Astrocyte of the hippocampus (primary cell): ENCODE results near the gene LPCAT1.
"Not testable (repeated sequence)": the region's sequence is repeated elsewhere in the genome, so short reads cannot be mapped to it uniquely, and the experiment has no call there.

ENCODE experiments used
- DNase-seq: peaks from one replicate; pipeline ENCODE4 v3.0.0; 2011; ENCODE audit warnings: low read depth, low spot score

LPCAT1 gene

DNA sequence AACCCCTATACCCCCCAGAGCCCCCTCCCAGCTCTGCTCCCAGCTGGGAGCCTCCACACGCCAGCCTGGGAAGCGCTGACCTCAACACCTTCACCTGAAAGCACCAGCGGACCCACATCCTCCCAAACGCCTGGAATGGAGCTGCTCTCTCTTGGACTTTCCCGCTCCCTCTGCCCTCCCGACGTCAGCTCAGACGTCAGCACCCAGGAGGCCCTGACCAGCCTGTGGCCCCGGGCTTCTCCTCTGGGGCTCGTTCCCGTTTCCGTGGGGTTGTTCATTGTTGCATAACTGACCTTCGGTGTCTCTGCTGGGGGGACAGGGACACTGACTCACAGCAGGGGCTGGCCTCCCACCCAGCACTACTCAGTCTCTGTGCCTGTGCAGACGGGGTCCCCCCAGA is 43.5 kb downstream of the LPCAT1 start:
- DNase-seq, result no peak

GRCh38 chr5:1479581-1480188 is 44.1 kb downstream of the LPCAT1 start:
- peak; percentile 57 for DNase-seq

DNA sequence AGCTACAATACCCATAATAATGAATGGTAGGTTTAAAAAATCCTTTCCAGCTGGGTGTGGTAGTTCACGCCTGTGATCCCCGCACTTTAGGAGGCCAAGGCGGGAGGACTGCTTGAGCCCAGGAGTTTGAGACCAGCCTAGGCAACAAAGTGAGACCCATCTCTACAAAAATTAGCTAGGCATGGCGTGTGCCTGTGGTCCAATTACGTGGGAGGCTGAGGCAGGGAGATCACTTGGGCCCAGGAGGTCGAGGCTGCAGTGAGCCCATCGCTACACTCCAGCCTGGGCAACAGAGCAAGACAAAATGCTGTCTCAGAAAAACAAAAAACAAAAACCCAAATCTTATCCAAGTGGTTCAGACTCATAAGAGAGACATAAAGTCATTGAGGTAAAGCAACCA is 44.7 kb downstream of the LPCAT1 start:
- DNase-seq, result no peak

DNA sequence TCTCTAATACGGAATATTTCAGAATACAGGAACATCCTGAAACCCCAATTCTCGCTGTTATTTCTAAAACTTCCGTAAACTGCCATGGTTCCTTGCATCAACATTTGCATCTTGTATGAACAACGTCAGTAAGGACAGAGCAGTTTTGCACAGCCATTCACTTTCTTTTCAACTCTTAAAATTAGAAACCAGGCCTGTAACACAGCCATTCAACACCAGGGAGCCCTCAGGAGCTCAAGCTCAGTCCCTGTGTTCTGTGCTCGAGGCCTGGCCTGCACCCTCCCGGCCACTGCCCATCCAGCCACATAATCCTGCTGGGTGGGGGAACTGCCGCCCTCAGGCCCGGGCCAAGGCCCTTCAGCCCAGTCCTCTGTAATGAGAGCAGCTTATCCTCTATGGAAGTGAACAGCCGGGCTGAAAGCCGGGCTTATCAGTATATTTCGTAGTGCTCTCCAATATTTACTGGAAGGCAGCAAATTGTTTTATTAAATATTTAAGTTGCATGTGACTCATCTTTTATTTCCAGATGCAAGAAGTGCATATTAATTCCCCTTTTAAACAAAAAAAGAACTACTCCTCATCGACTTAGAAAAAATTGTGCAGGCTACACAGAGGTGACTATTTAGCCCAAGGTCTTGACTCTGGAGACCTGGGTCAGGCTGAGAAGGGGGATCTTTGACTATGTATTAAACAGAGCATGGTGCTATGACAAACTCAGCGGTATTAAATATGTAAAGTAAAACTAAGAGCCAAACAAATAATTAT is 45.3 kb downstream of the LPCAT1 start:
- no peak for DNase-seq

- DNase-seq, result no peak
Measured at GRCh38 chr5:1477341-1477740, 46.4 kb downstream of the LPCAT1 start.

DNA sequence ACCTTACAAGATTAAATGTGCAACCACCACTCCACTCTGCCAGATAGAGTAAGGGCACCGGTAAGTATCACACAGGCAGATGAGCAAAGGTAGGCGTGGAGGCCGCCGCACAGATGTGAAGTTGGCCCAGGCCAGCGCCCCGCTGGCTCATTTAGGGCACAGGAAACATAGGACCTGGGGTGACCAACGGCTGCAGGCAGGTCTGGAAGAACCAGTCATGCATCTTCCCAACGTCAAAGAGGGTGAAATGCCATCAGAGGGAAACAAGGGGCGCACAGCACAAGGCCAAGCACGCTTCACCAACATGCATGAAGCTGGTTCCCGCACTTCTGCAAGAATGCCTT is 46.8 kb downstream of the LPCAT1 start:
- no peak for DNase-seq

GRCh38 chr5:1476181-1476966 is 47.4 kb downstream of the LPCAT1 start:
- DNase-seq, result no peak

DNA sequence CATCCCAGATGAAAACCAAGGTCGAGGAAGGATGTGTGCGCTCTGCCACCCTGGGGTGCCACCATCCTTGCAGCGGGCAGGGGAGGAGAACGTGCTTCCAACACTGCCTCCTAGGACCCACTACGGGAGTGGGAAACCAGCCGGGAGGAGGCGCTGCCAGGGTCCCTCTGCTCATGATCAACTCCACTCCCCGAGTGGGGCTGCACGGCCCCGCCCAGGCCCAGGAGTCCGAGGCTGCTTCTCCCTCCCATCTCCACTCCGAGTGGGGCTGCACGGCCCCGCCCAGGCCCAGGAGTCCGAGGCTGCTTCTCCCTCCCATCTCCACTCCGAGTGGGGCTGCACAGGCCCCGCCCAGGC is 48.2 kb downstream of the LPCAT1 start:
- not testable (repeated sequence) for DNase-seq

GRCh38 chr5:1474866-1475543 is 48.8 kb downstream of the LPCAT1 start:
- DNase-seq, result no peak

DNA sequence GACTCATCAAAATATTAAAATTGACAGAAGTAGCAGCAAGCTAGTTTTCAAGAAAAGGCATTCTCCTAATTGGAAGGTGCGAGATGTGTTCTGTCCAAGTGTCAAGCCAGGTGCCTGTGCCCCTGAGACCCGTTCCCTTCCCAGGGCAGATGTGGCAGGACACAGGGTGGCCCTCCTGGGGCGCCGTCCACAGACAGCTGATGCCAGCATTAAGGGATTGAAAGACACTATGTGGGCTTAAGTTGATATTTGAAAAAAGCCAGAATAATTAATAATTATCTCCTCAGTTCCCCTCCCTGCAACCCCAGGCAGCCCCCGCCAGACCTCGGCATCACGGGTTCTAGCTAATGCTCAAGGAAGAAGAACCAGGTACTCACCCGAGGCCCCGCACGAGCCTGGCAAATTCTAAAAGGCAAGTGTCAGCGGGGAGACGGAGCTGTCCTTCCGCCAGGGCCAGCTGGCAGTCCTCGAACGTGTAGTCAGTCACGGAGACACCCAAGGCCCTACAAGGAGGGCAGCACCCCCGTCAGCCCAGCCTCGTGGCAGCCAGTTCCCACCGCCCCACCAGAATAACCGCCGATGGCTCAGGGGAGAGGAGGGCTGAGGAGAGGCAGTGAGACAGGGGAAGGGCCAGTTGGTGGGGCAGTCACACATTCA is 49.4 kb downstream of the LPCAT1 start:
- DNase-seq, result no peak

GRCh38 chr5:1473746-1474145 is 50.0 kb downstream of the LPCAT1 start:
- DNase-seq, result no peak

DNA sequence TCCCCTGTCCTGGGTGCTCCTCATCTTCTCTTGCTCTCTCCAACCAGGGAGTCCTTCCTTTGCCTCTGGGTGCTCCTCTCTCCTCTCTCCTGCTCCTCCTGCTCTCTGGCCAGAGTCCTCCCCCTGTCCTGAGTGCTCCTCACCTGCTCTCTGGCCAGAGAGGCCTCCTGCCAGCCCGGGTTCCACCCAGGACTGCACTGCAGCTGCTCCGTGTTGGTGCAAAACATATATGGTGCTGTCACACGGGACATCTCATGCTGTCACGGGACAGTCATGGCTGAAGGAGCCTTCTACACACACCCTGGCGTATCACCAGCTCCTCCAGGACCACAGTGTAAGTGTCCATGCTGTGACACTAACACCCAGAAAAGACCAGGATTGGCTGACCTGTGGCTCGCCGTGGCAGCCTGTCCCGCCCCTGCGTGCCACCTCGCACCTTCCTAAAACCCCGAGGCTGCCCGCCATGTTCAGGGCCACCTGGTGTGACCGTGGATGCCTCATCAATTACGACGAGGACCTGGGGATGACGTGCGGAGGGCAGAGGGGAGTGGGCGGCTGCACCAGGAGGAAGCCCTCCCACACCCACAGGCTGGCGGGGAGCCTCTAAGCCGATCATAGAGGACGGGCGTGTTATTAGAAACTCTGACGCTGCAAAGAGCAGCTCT is 50.7 kb downstream of the LPCAT1 start:
- DNase-seq, result no peak

DNA sequence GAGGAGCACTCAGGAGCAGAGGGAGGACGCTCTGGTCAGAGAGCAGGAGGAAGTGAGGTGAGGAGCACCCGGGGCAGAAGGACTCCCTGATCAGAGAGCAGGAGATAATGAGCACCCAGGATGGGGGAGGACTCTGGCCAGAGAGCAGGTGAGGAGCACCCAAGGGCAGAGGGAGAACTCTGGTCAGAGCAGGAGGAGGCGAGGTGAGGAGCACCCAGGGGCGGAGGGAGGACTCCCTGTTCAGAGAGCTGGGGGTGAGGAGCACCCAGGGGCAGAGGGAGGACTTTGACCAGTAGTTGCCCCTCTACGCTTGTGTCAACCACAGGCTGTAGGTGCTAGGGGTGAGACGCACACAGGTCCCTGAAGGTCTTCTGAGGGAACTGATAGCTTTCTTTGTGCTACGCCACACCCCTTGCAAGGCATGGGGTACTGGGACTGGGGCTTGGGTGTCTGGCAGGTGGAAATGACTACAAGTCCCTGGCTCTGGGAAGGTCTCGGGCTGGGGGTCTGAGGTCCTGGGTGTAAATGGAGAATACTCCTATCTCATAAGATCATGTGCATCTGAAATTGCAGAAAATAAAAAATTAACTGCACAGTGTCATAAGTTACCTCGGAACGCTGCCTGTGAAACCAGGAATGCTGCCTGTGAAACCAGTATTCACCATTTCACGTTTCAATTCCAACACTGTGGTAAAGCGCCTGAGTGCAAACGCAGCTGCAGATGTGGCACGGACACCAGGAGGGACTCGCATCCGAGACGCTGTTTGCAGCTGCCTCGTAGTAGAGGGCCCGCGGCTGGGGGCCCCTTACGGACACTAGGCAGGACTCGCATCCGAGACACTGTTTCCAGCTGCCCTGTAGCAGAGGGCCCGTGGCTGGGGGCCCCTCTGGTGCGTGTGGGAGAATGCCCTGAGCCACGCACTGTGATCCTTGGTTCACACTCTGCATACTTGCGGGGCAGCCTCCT is 51.5 kb downstream of the LPCAT1 start:
- DNase-seq, result no peak

DNA sequence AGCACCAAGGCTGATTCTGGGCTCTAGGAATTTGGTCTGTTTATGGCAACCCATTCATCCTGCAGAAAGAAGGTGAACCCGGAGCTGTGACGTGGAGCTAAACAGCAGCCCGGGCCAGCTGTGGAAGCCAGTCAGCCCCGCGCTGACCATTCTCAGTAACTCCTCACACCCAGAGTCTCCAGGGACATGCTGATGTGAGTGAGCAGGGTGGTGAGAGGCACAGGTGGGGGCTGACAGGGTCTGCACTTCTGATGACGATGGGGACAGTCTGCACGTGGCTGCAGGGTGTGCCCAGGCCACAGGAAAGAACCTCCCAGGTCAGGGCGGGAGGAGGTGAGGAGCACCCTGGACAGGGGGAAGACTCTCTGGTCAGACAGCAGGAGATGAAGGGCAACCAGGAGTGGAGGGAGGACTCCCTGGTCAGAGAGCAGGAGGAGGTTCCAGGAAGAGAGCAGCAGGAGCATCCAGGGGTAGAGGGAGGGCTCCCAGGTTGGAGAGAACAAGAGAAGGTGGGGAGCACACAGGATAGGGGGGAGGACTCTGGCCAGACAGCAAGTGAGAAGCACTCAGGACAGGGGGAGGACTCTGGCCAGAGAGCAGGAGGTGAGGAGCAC is 52.4 kb downstream of the LPCAT1 start:
- DNase-seq, result no peak

DNA sequence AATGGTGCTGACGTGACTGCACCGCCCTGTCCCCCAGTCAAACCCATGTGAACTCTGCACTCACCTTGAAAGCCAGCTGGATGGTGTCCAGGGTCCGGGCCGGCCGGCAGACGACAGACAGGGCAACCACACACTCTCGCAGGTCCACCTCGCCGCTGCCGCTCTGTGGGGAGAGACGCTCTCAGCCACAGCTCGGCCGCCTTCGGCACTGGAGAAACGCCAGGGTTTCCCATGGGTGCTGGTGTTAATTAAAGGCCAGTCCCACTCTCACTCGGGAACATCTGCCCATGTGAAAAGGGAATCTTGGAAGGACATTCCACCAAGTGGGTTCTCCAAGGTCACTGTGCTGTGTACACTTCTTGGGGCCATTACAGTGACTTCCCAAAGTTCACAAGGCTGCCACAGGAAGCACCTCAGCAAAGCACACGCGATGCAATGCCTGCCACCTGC is 53.0 kb downstream of the LPCAT1 start:
- DNase-seq, result no peak

- DNase-seq, result no peak
Measured at GRCh38 chr5:1468629-1469527, 54.9 kb downstream of the LPCAT1 start.

DNA sequence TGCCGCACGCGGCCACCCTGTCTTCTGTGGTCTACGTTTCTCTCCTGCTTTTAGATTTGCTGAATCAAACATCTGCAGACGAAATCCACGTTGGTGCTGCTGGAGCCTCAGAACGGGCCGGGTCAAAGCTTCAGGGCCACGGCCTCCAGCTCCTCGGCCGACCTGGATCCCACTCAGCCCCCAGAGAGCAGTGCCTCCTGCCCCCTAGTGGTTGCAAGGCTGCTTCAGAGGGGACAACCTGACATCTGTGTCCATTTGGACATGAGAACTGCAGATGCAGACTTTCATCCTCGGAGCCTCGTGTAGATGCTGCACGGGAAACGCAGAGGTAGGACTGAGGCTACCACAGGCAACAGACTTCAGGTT is 55.5 kb downstream of the LPCAT1 start:
- DNase-seq, result peak; percentile 31
